GM23248 (cell line): ENCODE results near the gene RAB8B.

Experiments used
- EZH2 ChIP-seq: fragments of 200-600 bp; sonication (generic); IDR thresholded peaks from 2 replicates; pipeline ENCODE4 v1.6.1; 2018; ENCODE audit warnings: antibody characterized with exemption, mild to moderate bottlenecking; ENCODE audit not compliant: insufficient read depth, poor library complexity, severe bottlenecking
- EZH2phosphoT487 ChIP-seq: fragments of 200-600 bp; sonication (generic); IDR thresholded peaks from 2 replicates; pipeline ENCODE4 v1.6.1; 2018; ENCODE audit warnings: antibody characterized with exemption, moderate library complexity, mild to moderate bottlenecking, low read depth; ENCODE audit not compliant: insufficient read depth

DNA sequence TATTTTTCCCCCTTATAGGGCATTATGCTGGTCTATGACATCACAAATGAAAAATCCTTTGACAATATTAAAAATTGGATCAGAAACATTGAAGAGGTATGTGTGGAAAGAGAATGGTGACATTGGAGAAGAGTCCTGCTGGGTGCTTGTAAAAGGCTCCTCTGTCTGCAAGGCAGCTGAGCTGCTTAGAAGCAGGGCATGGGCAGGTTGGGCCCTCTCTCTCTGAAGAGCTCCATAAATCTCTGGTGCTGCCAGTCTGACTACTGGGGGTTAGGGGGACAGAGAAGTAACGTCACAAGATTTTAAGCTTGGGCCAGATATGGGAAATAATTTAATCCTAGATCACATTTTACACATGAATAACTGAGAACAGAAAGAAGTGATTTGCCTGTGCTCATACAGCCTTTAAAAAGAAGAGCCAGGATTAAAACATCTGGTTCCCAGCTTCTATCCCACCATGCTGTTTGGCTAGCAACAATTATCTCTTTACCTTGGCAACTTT lies 66.1 kb downstream of the RAB8B start:
- TF ChIP-seq EZH2, result no peak
- TF ChIP-seq EZH2phosphoT487, result no peak
